Measurements from ENCODE around the gene CHST4. TPM values are rescaled to one million over a fixed set of nuclear protein-coding genes. Genes with fewer than 3 reads are reported as not detected.

The CHST4 gene
- polyA plus RNA-seq, 1 of the 3 experiments (the other 2 are of a cell fraction), result 0.08 TPM

DNA sequence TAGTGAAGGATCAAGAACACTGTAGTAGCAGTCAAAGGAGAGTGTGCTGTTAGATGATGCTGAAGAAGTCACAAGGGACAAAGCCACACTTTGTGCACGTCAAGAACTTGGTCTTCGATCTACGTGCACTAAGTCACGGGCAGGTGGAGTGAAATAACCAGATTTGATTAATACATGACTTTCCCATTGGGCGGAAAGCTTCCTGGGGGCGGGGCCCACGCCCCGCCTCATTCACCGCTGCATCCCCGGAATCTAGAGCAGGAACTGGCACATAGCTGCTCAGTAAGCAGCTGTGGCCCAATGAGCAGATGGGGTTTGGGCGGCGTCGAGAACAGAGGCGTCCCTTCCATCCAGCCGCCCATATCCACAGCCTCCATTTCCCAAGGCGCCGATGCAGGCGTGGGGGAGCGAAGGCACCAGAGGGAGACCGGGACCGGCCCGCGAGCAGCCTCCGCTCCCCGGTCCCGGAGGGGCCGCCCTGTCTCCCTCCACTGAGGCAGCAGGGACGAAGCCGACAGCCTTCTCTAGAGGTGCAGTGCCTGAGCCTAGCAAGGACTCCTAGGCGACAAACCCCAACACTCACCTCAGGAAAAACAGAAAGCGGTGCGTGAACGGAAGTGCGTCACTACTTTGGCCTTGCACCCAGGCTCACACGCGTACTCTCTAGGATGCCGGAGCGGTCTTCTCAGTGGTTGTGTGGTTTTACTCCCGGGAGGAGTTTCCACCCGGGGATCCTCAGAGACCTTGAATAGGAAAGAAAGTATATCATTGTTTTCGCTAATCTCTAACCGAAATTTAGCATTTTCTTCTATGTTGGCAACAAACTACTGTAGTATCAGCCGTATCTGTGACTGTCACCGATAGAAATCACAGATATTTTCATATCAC is 42.0 kb upstream of the CHST4 start:
- ChIA-PET CTCF (interaction anchor here (0.6 to 3.7 kb wide), 7 partner anchors 9 to 127 kb away, joined by 3 to 19 read pairs (median 4); partner anchors contain the start of gene ZNF23), POLR2A (interaction anchor here (0.6 to 2.8 kb wide), 4 partner anchors 20 to 127 kb away, joined by 3 to 31 read pairs (median 8); partner anchors contain the start of gene ZNF23)
- Histone ChIP-seq H3K9me2 (no peaks in the 10 kb centered on the region), H4K20me1 (ENCODE audit: insufficient read depth) (no peaks in the 10 kb centered on the region), H2AFZ (ENCODE audit: low read depth) (peak overlapping the region; percentile 98), H3K4me1 (ENCODE audit: control insufficient read depth in 1 of 2, insufficient read depth in 2 of 2, low read depth in 1 of 2, low read length in 1 of 2) (peaks cover 0 to 8% of the 10 kb centered on the region in 2 experiments; a peak in 2 of 4 replicates), H3K27me3 (ENCODE audit: insufficient read depth) (no peaks in the 10 kb centered on the region), H3K9ac (peak overlapping the region; percentile 99), H3F3A (replicated peaks; ENCODE audit: insufficient read depth) (peaks cover 11% of the 10 kb centered on the region), H3K27ac (ENCODE audit: low read depth in 2 of 2, low read length in 1 of 2) (peak overlapping the region; percentile 93 to 97), H3K36me3 (replicated peaks in 1 of 2; ENCODE audit: control insufficient read depth in 1 of 2, insufficient read depth in 2 of 2, low read length in 1 of 2) (no peaks in the 10 kb centered on the region), H3K79me2 (ENCODE audit: insufficient read depth) (peaks cover 11% of the 10 kb centered on the region), H3K4me3 (ENCODE audit: low read depth in 2 of 2, low read length in 1 of 2) (peak overlapping the region; percentile 89 to 90), H3K4me2 (peak overlapping the region; percentile 93), H3K9me3 (no peaks in the 10 kb centered on the region)
- under 1% methylated on average over 23 of the region's 44 CpGs for whole genome bisulfite sequencing (ENCODE audit: low lambda C conversion rate)
- peak; percentile 89 for DNase-seq
- TF ChIP-seq EZH2phosphoT487 (IDR thresholded peaks at IDR 0.05; ENCODE audit: borderline replicate concordance, low read depth) (no peak), RXRA (IDR thresholded peaks at IDR 0.05; ENCODE audit: borderline replicate concordance, low read depth) (no peak), FOSL2 (IDR thresholded peaks at IDR 0.05; ENCODE audit: borderline replicate concordance, low read depth) (no peak), MEF2A (IDR thresholded peaks at IDR 0.05; ENCODE audit: borderline replicate concordance, low read depth) (no peak), POLR2AphosphoS5 (IDR thresholded peaks at IDR 0.05; ENCODE audit: low read depth, low read length) (peak; percentile 85), SIN3A (IDR thresholded peaks at IDR 0.05; ENCODE audit: borderline replicate concordance, low read depth, low read length) (no peak), GATA2 (CRISPR knock-in tag; IDR thresholded peaks at IDR 0.05) (no peak), RCOR1 (IDR thresholded peaks at IDR 0.05; ENCODE audit: low read length) (no peak), ELF1 (IDR thresholded peaks at IDR 0.05) (0 out of 2 replicates have a peak, but pooled peaks have one; percentile 31), TEAD4 (IDR thresholded peaks at IDR 0.05; ENCODE audit: borderline replicate concordance, insufficient read depth) (no peak), FOXJ3 (CRISPR knock-in tag; IDR thresholded peaks at IDR 0.05) (no peak), RFX5 (IDR thresholded peaks at IDR 0.05; ENCODE audit: low read length) (no peak), USF1 (IDR thresholded peaks at IDR 0.05; ENCODE audit: borderline replicate concordance, low read depth) (no peak; the same call in 1 of the 2 replicates), TAF1 (IDR thresholded peaks at IDR 0.05; ENCODE audit: borderline replicate concordance, low read depth, low read length) (no peak; the same call in 1 of the 2 replicates), EP300 (IDR thresholded peaks at IDR 0.05; ENCODE audit: borderline replicate concordance in 1 of 2, low read depth in 1 of 2, low read length in 1 of 2) (no peak), CHD2 (IDR thresholded peaks at IDR 0.05; ENCODE audit: low read length, partially characterized antibody) (no peak), NFIC (IDR thresholded peaks at IDR 0.05; ENCODE audit: borderline replicate concordance) (peak; percentile 47; the same call in 1 of the 2 replicates), PBX3 (IDR thresholded peaks at IDR 0.05) (no peak), MXI1 (IDR thresholded peaks at IDR 0.05; ENCODE audit: low read depth, low read length) (peak; percentile 73; the same call in 1 of the 2 replicates), RAD21 (IDR thresholded peaks at IDR 0.05; ENCODE audit: low read length) (no peak), YY1 (IDR thresholded peaks at IDR 0.05; ENCODE audit: low read depth) (0 out of 2 replicates have a peak, but pooled peaks have one; percentile 68), TCF12 (IDR thresholded peaks at IDR 0.05) (no peak)
- TF ChIP-seq, protein P1, sequence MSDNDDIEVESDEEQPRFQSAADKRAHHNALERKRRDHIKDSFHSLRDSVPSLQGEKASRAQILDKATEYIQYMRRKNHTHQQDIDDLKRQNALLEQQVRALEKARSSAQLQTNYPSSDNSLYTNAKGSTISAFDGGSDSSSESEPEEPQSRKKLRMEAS (IDR thresholded peaks at IDR 0.05; ENCODE audit: low read depth), result peak; percentile 75; the same call in 1 of the 2 replicates
- TF ChIP-seq, protein P2, sequence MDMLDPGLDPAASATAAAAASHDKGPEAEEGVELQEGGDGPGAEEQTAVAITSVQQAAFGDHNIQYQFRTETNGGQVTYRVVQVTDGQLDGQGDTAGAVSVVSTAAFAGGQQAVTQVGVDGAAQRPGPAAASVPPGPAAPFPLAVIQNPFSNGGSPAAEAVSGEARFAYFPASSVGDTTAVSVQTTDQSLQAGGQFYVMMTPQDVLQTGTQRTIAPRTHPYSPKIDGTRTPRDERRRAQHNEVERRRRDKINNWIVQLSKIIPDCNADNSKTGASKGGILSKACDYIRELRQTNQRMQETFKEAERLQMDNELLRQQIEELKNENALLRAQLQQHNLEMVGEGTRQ (IDR thresholded peaks at IDR 0.05; ENCODE audit: borderline replicate concordance, low read depth, low read length), result no peak
- TF ChIP-seq, protein P3, sequence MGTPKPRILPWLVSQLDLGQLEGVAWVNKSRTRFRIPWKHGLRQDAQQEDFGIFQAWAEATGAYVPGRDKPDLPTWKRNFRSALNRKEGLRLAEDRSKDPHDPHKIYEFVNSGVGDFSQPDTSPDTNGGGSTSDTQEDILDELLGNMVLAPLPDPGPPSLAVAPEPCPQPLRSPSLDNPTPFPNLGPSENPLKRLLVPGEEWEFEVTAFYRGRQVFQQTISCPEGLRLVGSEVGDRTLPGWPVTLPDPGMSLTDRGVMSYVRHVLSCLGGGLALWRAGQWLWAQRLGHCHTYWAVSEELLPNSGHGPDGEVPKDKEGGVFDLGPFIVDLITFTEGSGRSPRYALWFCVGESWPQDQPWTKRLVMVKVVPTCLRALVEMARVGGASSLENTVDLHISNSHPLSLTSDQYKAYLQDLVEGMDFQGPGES (IDR thresholded peaks at IDR 0.05; ENCODE audit: low read depth, low read length), result no peak

Data from SK-N-SH (cell line).